ENCODE results near the gene APOE. TPM values are rescaled to one million over a fixed set of nuclear protein-coding genes. Genes with fewer than 3 reads are reported as not detected.

The APOE gene
- total and polyA plus RNA-seq, 2 of the 13 experiments (the other 11 are each of a cell fraction or from before 2014, with no cell fraction given) = 1,328 to 1,470 TPM

GRCh38 chr19:44939668-44940067 is 34.1 kb downstream of the APOE start (continued):
- no peak for TF ChIP-seq FOXP1 (IDR thresholded peaks at IDR 0.05)
- TF ChIP-seq FOXP1 (CRISPR knock-in tag; IDR thresholded peaks at IDR 0.05) = peak; percentile 46; the same call in 1 of the 2 replicates
- TF ChIP-seq CENPT (CRISPR knock-in tag; IDR thresholded peaks at IDR 0.05; ENCODE audit: low read depth) = no peak
- TF ChIP-seq STAT5B (CRISPR knock-in tag; IDR thresholded peaks at IDR 0.05) = no peak
- TF ChIP-seq ZNF180 (CRISPR knock-in tag; IDR thresholded peaks at IDR 0.05; ENCODE audit: borderline replicate concordance, low read depth) = no peak
- 0 out of 2 replicates have a peak, but pooled peaks have one; percentile 26 for TF ChIP-seq ZBTB25 (CRISPR knock-in tag; IDR thresholded peaks at IDR 0.05)
- TF ChIP-seq GATAD2A (CRISPR knock-in tag; IDR thresholded peaks at IDR 0.05) = peak; percentile 87
- no peak for TF ChIP-seq DBP (CRISPR knock-in tag; IDR thresholded peaks at IDR 0.05; ENCODE audit: not compliant biosample characterization)
- TF ChIP-seq ZBTB43 (CRISPR knock-in tag; conservative IDR thresholded peaks at IDR 0.05) = no peak
- peak; percentile 53 for TF ChIP-seq SAP130 (CRISPR knock-in tag; IDR thresholded peaks at IDR 0.05; ENCODE audit: low read depth)
- TF ChIP-seq RARA (CRISPR knock-in tag; IDR thresholded peaks at IDR 0.05) = peak; percentile 42
- 0 out of 2 replicates have a peak, but pooled peaks have one; percentile 35 for TF ChIP-seq MIER3 (CRISPR knock-in tag; IDR thresholded peaks at IDR 0.05; ENCODE audit: borderline replicate concordance)
- no peak for TF ChIP-seq ZNF335 (CRISPR knock-in tag; IDR thresholded peaks at IDR 0.05)
- TF ChIP-seq CEBPG (CRISPR knock-in tag; IDR thresholded peaks at IDR 0.05) = peak; percentile 95
- peak; percentile 50; the same call in 1 of the 2 replicates for TF ChIP-seq NCOA2 (CRISPR knock-in tag; IDR thresholded peaks at IDR 0.05)
- TF ChIP-seq ZNF18 (CRISPR knock-in tag; IDR thresholded peaks at IDR 0.05; ENCODE audit: insufficient replicate concordance) = peak; percentile 69
- TF ChIP-seq SRSF1 (optimal IDR thresholded peaks at IDR 0.05; ENCODE audit: low read depth, low read length) = no peak
- TF ChIP-seq ZNF34 (CRISPR knock-in tag; IDR thresholded peaks at IDR 0.05; ENCODE audit: borderline replicate concordance) = no peak
- TF ChIP-seq ZBTB21 (CRISPR knock-in tag; IDR thresholded peaks at IDR 0.05) = peak; percentile 49; the same call in 1 of the 2 replicates
- peak; percentile 44; the same call in 1 of the 2 replicates for TF ChIP-seq BCL6 (CRISPR knock-in tag; IDR thresholded peaks at IDR 0.05)
- TF ChIP-seq ZMYM2 (CRISPR knock-in tag; IDR thresholded peaks at IDR 0.05) = peak; percentile 56; the same call in 1 of the 2 replicates
- 0 out of 2 replicates have a peak, but pooled peaks have one; percentile 18 for TF ChIP-seq NFIC (IDR thresholded peaks at IDR 0.05; ENCODE audit: low read length)
- TF ChIP-seq FOXA1 (IDR thresholded peaks at IDR 0.05) = no peak
- peak; percentile 25; the same call in 1 of the 2 replicates for TF ChIP-seq FOXA1 (CRISPR knock-in tag; IDR thresholded peaks at IDR 0.05)
- TF ChIP-seq FOSL2 (CRISPR knock-in tag; IDR thresholded peaks at IDR 0.05) = peak; percentile 77
- peak in 1 of 2 experiments; percentile 57; a peak in 2 of 4 replicates for TF ChIP-seq EP300 (IDR thresholded peaks at IDR 0.05; ENCODE audit: low read depth in 2 of 2, low read length in 2 of 2)
- no peak; the same call in 1 of the 2 replicates for TF ChIP-seq EP300 (CRISPR knock-in tag; IDR thresholded peaks at IDR 0.05; ENCODE audit: borderline replicate concordance)
- peak; percentile 43; the same call in 1 of the 2 replicates for TF ChIP-seq SOX5 (CRISPR knock-in tag; IDR thresholded peaks at IDR 0.05; ENCODE audit: borderline replicate concordance)
- no peak for TF ChIP-seq ZNF704 (CRISPR knock-in tag; IDR thresholded peaks at IDR 0.05; ENCODE audit: borderline replicate concordance)

All from HepG2 (cell line).